ENCODE data around the gene SMYD4. TPM values are rescaled to one million over a fixed set of nuclear protein-coding genes. Genes with fewer than 3 reads are reported as not detected.
"Not testable (repeated sequence)": the region's sequence is repeated elsewhere in the genome, so short reads cannot be mapped to it uniquely, and the experiment has no call there.

The SMYD4 gene
- total and polyA plus RNA-seq, 4 donors, result 11.8 to 20.1 (median 12.8) TPM

- no peaks in the 10 kb centered on the region for H3K9me3 ChIP-seq (ENCODE audit: control insufficient read depth, insufficient read depth, low read length)
- H3K4me3 ChIP-seq (ENCODE audit: low read depth, low read length), result no peak overlapping the region
- H3K36me3 ChIP-seq (ENCODE audit: control insufficient read depth, insufficient read depth, low read length), result peaks cover 4% of the 10 kb centered on the region
- whole genome bisulfite sequencing (ENCODE audit: insufficient coverage), result 100% methylated on average over 2 of the region's 4 CpGs
- no peaks in the 10 kb centered on the region for H3K27me3 ChIP-seq (ENCODE audit: control insufficient read depth, insufficient read depth, low read length)
- no peak overlapping the region for H3K27ac ChIP-seq (ENCODE audit: low read depth, low read length)
- no peak for DNase-seq (ENCODE audit: low read depth in 4 of 6, low spot score in 6 of 6)
- no peaks in the 10 kb centered on the region for H3K4me1 ChIP-seq (ENCODE audit: control insufficient read depth, insufficient read depth, low read length)
Measured at GRCh38 chr17:1839516-1839915, 9.8 kb upstream of the SMYD4 start.

- no peak for DNase-seq (ENCODE audit: low read depth in 4 of 6, low spot score in 6 of 6)
- Histone ChIP-seq H3K27me3 (ENCODE audit: control insufficient read depth, insufficient read depth, low read length) (no peaks in the 10 kb centered on the region), H3K4me3 (ENCODE audit: low read depth, low read length) (no peak overlapping the region), H3K9me3 (ENCODE audit: control insufficient read depth, insufficient read depth, low read length) (no peaks in the 10 kb centered on the region), H3K4me1 (ENCODE audit: control insufficient read depth, insufficient read depth, low read length) (peaks cover 6% of the 10 kb centered on the region), H3K27ac (ENCODE audit: low read depth, low read length) (no peak overlapping the region), H3K36me3 (ENCODE audit: control insufficient read depth, insufficient read depth, low read length) (peaks cover 3% of the 10 kb centered on the region)
- 96% methylated on average over 5 of the region's 12 CpGs for WGBS (ENCODE audit: insufficient coverage)
Measured at GRCh38 chr17:1834380-1835149, 4.9 kb upstream of the SMYD4 start.

GRCh38 chr17:1830288-1830687, 586 bp upstream of the SMYD4 start:
- Histone ChIP-seq H3K27ac (ENCODE audit: low read depth, low read length) (peak overlapping the region; percentile 64), H3K27me3 (ENCODE audit: control insufficient read depth, insufficient read depth, low read length) (no peaks in the 10 kb centered on the region), H3K36me3 (ENCODE audit: control insufficient read depth, insufficient read depth, low read length) (peaks cover 6% of the 10 kb centered on the region), H3K4me3 (ENCODE audit: low read depth, low read length) (peak overlapping the region; percentile 75), H3K9me3 (ENCODE audit: control insufficient read depth, insufficient read depth, low read length) (no peaks in the 10 kb centered on the region), H3K4me1 (ENCODE audit: control insufficient read depth, insufficient read depth, low read length) (peaks cover 15% of the 10 kb centered on the region)
- no peak for DNase-seq (ENCODE audit: low read depth in 4 of 6, low spot score in 6 of 6)
- 0% methylated on average over 11 of the region's 11 CpGs for WGBS (ENCODE audit: insufficient coverage)

- DNase-seq (ENCODE audit: low read depth in 4 of 6, low spot score in 6 of 6), result peak in 1 of 6 donors; percentile 16
- Histone ChIP-seq H3K36me3 (ENCODE audit: control insufficient read depth, insufficient read depth, low read length) (peaks cover 10% of the 10 kb centered on the region), H3K27ac (ENCODE audit: low read depth, low read length) (peak overlapping the region; percentile 71), H3K4me3 (ENCODE audit: low read depth, low read length) (peak overlapping the region; percentile 75), H3K9me3 (ENCODE audit: control insufficient read depth, insufficient read depth, low read length) (no peaks in the 10 kb centered on the region), H3K4me1 (ENCODE audit: control insufficient read depth, insufficient read depth, low read length) (peaks cover 15% of the 10 kb centered on the region), H3K27me3 (ENCODE audit: control insufficient read depth, insufficient read depth, low read length) (no peaks in the 10 kb centered on the region)
- whole genome bisulfite sequencing (ENCODE audit: insufficient coverage), result under 1% methylated on average over 13 of the region's 13 CpGs
Measured at GRCh38 chr17:1829216-1829591, 498 bp downstream of the SMYD4 start.

- Histone ChIP-seq H3K4me1 (ENCODE audit: control insufficient read depth, insufficient read depth, low read length) (peaks cover 6% of the 10 kb centered on the region), H3K9me3 (ENCODE audit: control insufficient read depth, insufficient read depth, low read length) (no peaks in the 10 kb centered on the region), H3K4me3 (ENCODE audit: low read depth, low read length) (no peak overlapping the region), H3K36me3 (ENCODE audit: control insufficient read depth, insufficient read depth, low read length) (peaks cover 18% of the 10 kb centered on the region), H3K27me3 (ENCODE audit: control insufficient read depth, insufficient read depth, low read length) (no peaks in the 10 kb centered on the region), H3K27ac (ENCODE audit: low read depth, low read length) (peak overlapping the region; percentile 52)
- WGBS (ENCODE audit: insufficient coverage), result no CpG with 5 or more reads among the region's 7 CpGs
- peak in 2 of 6 donors; percentile 24 to 64 for DNase-seq (ENCODE audit: low read depth in 4 of 6, low spot score in 6 of 6)
Measured at GRCh38 chr17:1820528-1821252, 9.0 kb downstream of the SMYD4 start.

- peaks cover 34% of the 10 kb centered on the region for H3K36me3 ChIP-seq (ENCODE audit: control insufficient read depth, insufficient read depth, low read length)
- no peak overlapping the region for H3K27ac ChIP-seq (ENCODE audit: low read depth, low read length)
- no peaks in the 10 kb centered on the region for H3K9me3 ChIP-seq (ENCODE audit: control insufficient read depth, insufficient read depth, low read length)
- H3K27me3 ChIP-seq (ENCODE audit: control insufficient read depth, insufficient read depth, low read length), result no peaks in the 10 kb centered on the region
- H3K4me3 ChIP-seq (ENCODE audit: low read depth, low read length), result no peak overlapping the region
- DNase-seq (ENCODE audit: low read depth in 4 of 6, low spot score in 6 of 6), result no peak
- no peaks in the 10 kb centered on the region for H3K4me1 ChIP-seq (ENCODE audit: control insufficient read depth, insufficient read depth, low read length)
- 100% methylated on average over 5 of the region's 5 CpGs for whole genome bisulfite sequencing (ENCODE audit: insufficient coverage)
Measured at GRCh38 chr17:1813088-1813487, 16.6 kb downstream of the SMYD4 start.

- H3K4me1 ChIP-seq (ENCODE audit: control insufficient read depth, insufficient read depth, low read length), result peaks cover 2% of the 10 kb centered on the region
- H3K36me3 ChIP-seq (ENCODE audit: control insufficient read depth, insufficient read depth, low read length), result peaks cover 27% of the 10 kb centered on the region
- WGBS (ENCODE audit: insufficient coverage), result 92% methylated on average over 16 of the region's 20 CpGs
- DNase-seq (ENCODE audit: low read depth in 4 of 6, low spot score in 6 of 6), result no peak
- H3K9me3 ChIP-seq (ENCODE audit: control insufficient read depth, insufficient read depth, low read length), result no peaks in the 10 kb centered on the region
- H3K27ac ChIP-seq (ENCODE audit: low read depth, low read length), result no peak overlapping the region
- no peaks in the 10 kb centered on the region for H3K27me3 ChIP-seq (ENCODE audit: control insufficient read depth, insufficient read depth, low read length)
- no peak overlapping the region for H3K4me3 ChIP-seq (ENCODE audit: low read depth, low read length)
Measured at GRCh38 chr17:1810450-1811103, 19.1 kb downstream of the SMYD4 start.

GRCh38 chr17:1809815-1810214, 19.9 kb downstream of the SMYD4 start:
- DNase-seq (ENCODE audit: low read depth in 4 of 6, low spot score in 6 of 6); H3K27me3 ChIP-seq (ENCODE audit: control insufficient read depth, insufficient read depth, low read length); H3K4me1 ChIP-seq (ENCODE audit: control insufficient read depth, insufficient read depth, low read length); H3K4me3 ChIP-seq (ENCODE audit: low read depth, low read length); H3K27ac ChIP-seq (ENCODE audit: low read depth, low read length); H3K9me3 ChIP-seq (ENCODE audit: control insufficient read depth, insufficient read depth, low read length): not testable (repeated sequence)
- 97% methylated on average over 4 of the region's 8 CpGs for WGBS (ENCODE audit: insufficient coverage)
- peaks cover 27% of the 10 kb centered on the region for H3K36me3 ChIP-seq (ENCODE audit: control insufficient read depth, insufficient read depth, low read length)

- H3K27ac ChIP-seq (ENCODE audit: low read depth, low read length), result no peak overlapping the region
- WGBS (ENCODE audit: insufficient coverage), result no CpG with 5 or more reads among the region's 2 CpGs
- peak in 1 of 6 donors; percentile 91 for DNase-seq (ENCODE audit: low read depth in 4 of 6, low spot score in 6 of 6)
- no peak overlapping the region for H3K4me3 ChIP-seq (ENCODE audit: low read depth, low read length)
- H3K9me3 ChIP-seq (ENCODE audit: control insufficient read depth, insufficient read depth, low read length), result no peaks in the 10 kb centered on the region
- H3K36me3 ChIP-seq (ENCODE audit: control insufficient read depth, insufficient read depth, low read length), result peaks cover 24% of the 10 kb centered on the region
- H3K27me3 ChIP-seq (ENCODE audit: control insufficient read depth, insufficient read depth, low read length), result no peaks in the 10 kb centered on the region
- peaks cover 2% of the 10 kb centered on the region for H3K4me1 ChIP-seq (ENCODE audit: control insufficient read depth, insufficient read depth, low read length)
Measured at GRCh38 chr17:1808644-1809043, 21.1 kb downstream of the SMYD4 start.

Data from spinal cord (tissue), 10 donors.